ENCODE measurements around the gene FOXL2. TPM values are rescaled to one million over a fixed set of nuclear protein-coding genes. Genes with fewer than 3 reads are reported as not detected.

The FOXL2 gene
- total RNA-seq, 1 experiment from 2014 or later, result 0.22 TPM

DNA sequence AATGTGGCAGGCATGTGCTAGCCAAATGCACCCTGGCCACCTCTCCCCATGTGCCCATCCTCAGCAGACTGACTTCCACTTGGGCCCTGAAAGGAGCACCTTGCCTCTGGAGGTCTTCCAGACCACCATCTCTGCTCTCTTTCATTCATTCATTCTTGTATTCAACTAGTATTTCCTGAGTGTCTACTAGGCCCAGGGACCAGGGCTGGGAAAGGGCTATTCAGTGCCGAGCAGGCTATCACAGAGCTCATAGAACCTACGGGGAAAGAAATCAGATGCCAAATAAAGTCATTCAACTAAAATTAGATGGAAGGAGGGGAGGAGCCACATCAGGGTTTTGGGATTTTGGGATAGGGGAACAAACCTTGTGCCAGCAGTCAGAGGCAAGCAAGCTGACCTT lies 40.2 kb upstream of the FOXL2 start:
- Histone ChIP-seq H2BK12ac (ENCODE audit: insufficient read length, low read depth, low read length) (no peak overlapping the region), H2BK120ac (ENCODE audit: low read depth, low read length, poor library complexity, severe bottlenecking) (no peak overlapping the region), H3K79me2 (ENCODE audit: insufficient read depth, low read length) (no peaks in the 10 kb centered on the region), H2BK15ac (ENCODE audit: low read depth, low read length) (no peak overlapping the region), H3K23ac (ENCODE audit: insufficient read length, low read depth, low read length) (no peak overlapping the region), H4K5ac (ENCODE audit: insufficient read length, low read depth, low read length) (no peak overlapping the region), H4K20me1 (ENCODE audit: control insufficient read depth, insufficient read depth, insufficient read length) (no peaks in the 10 kb centered on the region), H4K8ac (replicated peaks; ENCODE audit: insufficient read length, low read depth, low read length) (no peak overlapping the region), H3K18ac (ENCODE audit: insufficient read length, low read depth, low read length) (no peak overlapping the region), H3K27ac (ENCODE audit: insufficient read length, low read depth, low read length) (no peak overlapping the region), H2AK5ac (ENCODE audit: insufficient read length, low read length) (no peak overlapping the region), H3K4me1 (ENCODE audit: insufficient read depth, low read length) (no peaks in the 10 kb centered on the region), H3K9ac (ENCODE audit: extremely low read depth, insufficient read length, low read length) (no peak overlapping the region), H2BK5ac (ENCODE audit: insufficient read length, low read length) (no peak overlapping the region), H3K23me2 (ENCODE audit: insufficient read length, low read depth, low read length, poor library complexity, severe bottlenecking) (no peaks in the 10 kb centered on the region), H3T11ph (ENCODE audit: low read length) (no peak overlapping the region), H4K91ac (ENCODE audit: insufficient read length, low read depth, low read length) (no peak overlapping the region), H2BK20ac (ENCODE audit: low read depth, low read length, poor library complexity, severe bottlenecking) (no peak overlapping the region), H3K4me2 (ENCODE audit: insufficient read depth, insufficient read length, low read length) (no peak overlapping the region), H3K79me1 (ENCODE audit: insufficient read depth, low read depth, low read length, poor library complexity, severe bottlenecking) (no peaks in the 10 kb centered on the region), H3K56ac (ENCODE audit: insufficient read length, low read depth, low read length) (no peak overlapping the region), H3K4ac (ENCODE audit: low read depth, low read length) (no peak overlapping the region), H3K9me3 (ENCODE audit: control insufficient read depth, low read depth, low read length) (no peaks in the 10 kb centered on the region), H3K14ac (ENCODE audit: insufficient read depth, low read length) (no peak overlapping the region; the same call in 1 of the 2 replicates), H2AFZ (ENCODE audit: low read length) (no peak overlapping the region), H3K27me3 (ENCODE audit: insufficient read depth, low read length) (no peaks in the 10 kb centered on the region)
- H3K36me3 Mint-ChIP-seq (ENCODE audit: insufficient read depth in 1 of 3, low read depth in 3 of 3), result no peaks in the 10 kb centered on the region
- no peaks in the 10 kb centered on the region for H3K4me1 Mint-ChIP-seq
- DNase-seq, result no peak
- no peaks in the 10 kb centered on the region for H3K9me3 Mint-ChIP-seq
- H3K27ac Mint-ChIP-seq, result no peak overlapping the region; a peak in 1 of 7 replicates
- H3K27me3 Mint-ChIP-seq (ENCODE audit: low read depth), result peaks cover 20% of the 10 kb centered on the region
- TF ChIP-seq, protein P1, sequence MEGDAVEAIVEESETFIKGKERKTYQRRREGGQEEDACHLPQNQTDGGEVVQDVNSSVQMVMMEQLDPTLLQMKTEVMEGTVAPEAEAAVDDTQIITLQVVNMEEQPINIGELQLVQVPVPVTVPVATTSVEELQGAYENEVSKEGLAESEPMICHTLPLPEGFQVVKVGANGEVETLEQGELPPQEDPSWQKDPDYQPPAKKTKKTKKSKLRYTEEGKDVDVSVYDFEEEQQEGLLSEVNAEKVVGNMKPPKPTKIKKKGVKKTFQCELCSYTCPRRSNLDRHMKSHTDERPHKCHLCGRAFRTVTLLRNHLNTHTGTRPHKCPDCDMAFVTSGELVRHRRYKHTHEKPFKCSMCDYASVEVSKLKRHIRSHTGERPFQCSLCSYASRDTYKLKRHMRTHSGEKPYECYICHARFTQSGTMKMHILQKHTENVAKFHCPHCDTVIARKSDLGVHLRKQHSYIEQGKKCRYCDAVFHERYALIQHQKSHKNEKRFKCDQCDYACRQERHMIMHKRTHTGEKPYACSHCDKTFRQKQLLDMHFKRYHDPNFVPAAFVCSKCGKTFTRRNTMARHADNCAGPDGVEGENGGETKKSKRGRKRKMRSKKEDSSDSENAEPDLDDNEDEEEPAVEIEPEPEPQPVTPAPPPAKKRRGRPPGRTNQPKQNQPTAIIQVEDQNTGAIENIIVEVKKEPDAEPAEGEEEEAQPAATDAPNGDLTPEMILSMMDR (conservative IDR thresholded peaks at IDR 0.05), result no peak
- no CpG with 5 or more reads among the region's 2 CpGs for WGBS (ENCODE audit: extremely low coverage, insufficient read length, low lambda C conversion rate)
- no peak overlapping the region for H3K4me3 Mint-ChIP-seq

Measured in H9 (cell line).